Astrocyte of the spinal cord (primary cell): Measurements from ENCODE around the gene CAPZA2.

Source experiments
- DNase-seq: peaks from one replicate; pipeline ENCODE4 v3.0.0; 2011; ENCODE audit warnings: low read depth, low spot score
- H3K4me3 ChIP-seq: 2 replicates; pipeline ENCODE4 v1.5.1; 2011; ENCODE audit warnings: low read depth, mild to moderate bottlenecking, low read length, moderate library complexity
- CTCF ChIP-seq: IDR thresholded peaks from 2 replicates; pipeline ENCODE4 v1.5.1; 2012; ENCODE audit warnings: low read depth, mild to moderate bottlenecking, low read length, inconsistent platforms
- in situ Hi-C: cut with HindIII; loops from 2 replicates; pipeline ENCODE4 v1.10.0; 2017; ENCODE audit warnings: low sequenced_read_pairs

The CAPZA2 gene

GRCh38 chr7:116857052-116857451 lies 5.3 kb upstream of the CAPZA2 start:
- no peak overlapping the region for H3K4me3 ChIP-seq
- no peak for DNase-seq
- in situ Hi-C loops, result no loop called here
- no peak for TF ChIP-seq CTCF

GRCh38 chr7:116859323-116859722 lies 3.1 kb upstream of the CAPZA2 start:
- in situ Hi-C loops, result no loop called here
- H3K4me3 ChIP-seq, result no peak overlapping the region
- no peak for TF ChIP-seq CTCF
- DNase-seq, result peak; percentile 65

GRCh38 chr7:116861717-116862116 lies 670 bp upstream of the CAPZA2 start:
- no peak for TF ChIP-seq CTCF
- H3K4me3 ChIP-seq, result no peak overlapping the region
- in situ Hi-C loops, result no loop called here
- no peak for DNase-seq

- in situ Hi-C loops, result no loop called here
- peak overlapping the region; percentile 82 for H3K4me3 ChIP-seq
- peak; percentile 46 for DNase-seq
- peak; percentile 15 for TF ChIP-seq CTCF
These were observed 724 bp downstream of the CAPZA2 start for GRCh38 chr7:116862951-116863670.

GRCh38 chr7:116863936-116864500 lies 1.6 kb downstream of the CAPZA2 start:
- no peak for TF ChIP-seq CTCF
- in situ Hi-C loops, result no loop called here
- H3K4me3 ChIP-seq, result peak overlapping the region; percentile 82

GRCh38 chr7:116871061-116871700 lies 8.8 kb downstream of the CAPZA2 start:
- DNase-seq, result no peak
- TF ChIP-seq CTCF, result no peak
- in situ Hi-C loops, result no loop called here
- no peak overlapping the region for H3K4me3 ChIP-seq

More at GRCh38 chr7:116863936-116864500, 1.6 kb downstream of the CAPZA2 start:
- DNase-seq, result no peak
